ENCODE measurements around the gene TBATA.

The TBATA gene

GRCh38 chr10:70809726-70810125 lies 24.5 kb upstream of the TBATA start:
- H3K4me3 ChIP-seq (ENCODE audit: control insufficient read depth, low read depth, low read length), result no peak overlapping the region
- TF ChIP-seq CTCF (IDR thresholded peaks at IDR 0.05; ENCODE audit: control insufficient read depth, insufficient read depth, low read depth, low read length, missing control alignments), result no peak
- no peak for DNase-seq (ENCODE audit: low read depth)

DNA sequence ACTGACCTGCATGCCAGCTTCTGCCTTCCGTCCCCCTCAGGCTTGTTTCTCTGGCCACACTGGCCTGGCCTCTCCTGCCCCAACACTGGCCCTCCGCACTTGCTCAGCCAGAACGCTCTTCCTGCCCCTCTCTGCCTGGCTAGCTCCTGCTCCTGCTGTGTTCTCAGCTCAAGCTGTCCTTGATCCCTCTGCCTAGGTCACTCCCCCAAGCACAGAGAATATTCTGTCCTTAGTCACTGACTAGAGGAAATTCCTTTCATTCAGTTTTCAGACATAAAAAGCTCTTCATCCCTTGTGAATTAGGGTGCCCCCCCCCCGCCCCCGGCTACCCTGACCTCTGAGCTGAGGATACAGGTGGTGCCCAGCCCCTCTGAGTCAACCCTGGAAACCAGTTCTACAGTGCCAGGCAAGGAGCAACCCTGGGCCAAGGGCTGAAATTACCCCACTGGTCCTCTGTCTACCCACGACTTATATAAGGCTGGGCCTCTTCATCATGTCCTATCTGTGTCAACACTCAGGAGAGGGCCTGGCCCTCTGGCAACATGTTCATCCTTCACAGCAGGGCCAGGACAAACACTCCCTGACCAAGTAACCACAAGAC lies 23.9 kb upstream of the TBATA start:
- no peak for DNase-seq (ENCODE audit: low read depth)
- no peak overlapping the region for H3K4me3 ChIP-seq (ENCODE audit: control insufficient read depth, low read depth, low read length)
- no peak for TF ChIP-seq CTCF (IDR thresholded peaks at IDR 0.05; ENCODE audit: control insufficient read depth, insufficient read depth, low read depth, low read length, missing control alignments)

DNA sequence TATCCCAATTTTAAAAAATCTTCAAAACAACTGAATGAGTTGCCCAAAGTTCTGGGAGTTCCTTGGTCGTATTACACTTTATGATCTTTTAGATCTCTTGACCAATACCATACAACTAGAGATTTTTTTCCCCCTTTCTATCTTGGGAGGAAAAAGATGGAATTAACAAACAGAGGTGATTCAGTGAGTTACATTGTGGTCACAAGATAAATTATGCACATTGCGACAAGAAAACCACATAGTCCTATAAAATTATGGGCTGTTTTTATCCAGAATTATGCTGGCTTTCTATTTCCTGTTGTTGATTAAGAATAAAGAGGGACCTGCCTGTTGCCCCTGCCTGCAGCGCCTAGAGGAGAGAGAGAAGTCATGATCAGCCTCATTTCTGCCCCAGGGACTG lies 22.4 kb upstream of the TBATA start:
- no peak overlapping the region for H3K4me3 ChIP-seq (ENCODE audit: control insufficient read depth, low read depth, low read length)
- DNase-seq (ENCODE audit: low read depth), result no peak
- TF ChIP-seq CTCF (IDR thresholded peaks at IDR 0.05; ENCODE audit: control insufficient read depth, insufficient read depth, low read depth, low read length, missing control alignments), result no peak

GRCh38 chr10:70806841-70807240 lies 21.7 kb upstream of the TBATA start:
- no peak overlapping the region for H3K4me3 ChIP-seq (ENCODE audit: control insufficient read depth, low read depth, low read length)
- no peak for DNase-seq (ENCODE audit: low read depth)
- no peak for TF ChIP-seq CTCF (IDR thresholded peaks at IDR 0.05; ENCODE audit: control insufficient read depth, insufficient read depth, low read depth, low read length, missing control alignments)

DNA sequence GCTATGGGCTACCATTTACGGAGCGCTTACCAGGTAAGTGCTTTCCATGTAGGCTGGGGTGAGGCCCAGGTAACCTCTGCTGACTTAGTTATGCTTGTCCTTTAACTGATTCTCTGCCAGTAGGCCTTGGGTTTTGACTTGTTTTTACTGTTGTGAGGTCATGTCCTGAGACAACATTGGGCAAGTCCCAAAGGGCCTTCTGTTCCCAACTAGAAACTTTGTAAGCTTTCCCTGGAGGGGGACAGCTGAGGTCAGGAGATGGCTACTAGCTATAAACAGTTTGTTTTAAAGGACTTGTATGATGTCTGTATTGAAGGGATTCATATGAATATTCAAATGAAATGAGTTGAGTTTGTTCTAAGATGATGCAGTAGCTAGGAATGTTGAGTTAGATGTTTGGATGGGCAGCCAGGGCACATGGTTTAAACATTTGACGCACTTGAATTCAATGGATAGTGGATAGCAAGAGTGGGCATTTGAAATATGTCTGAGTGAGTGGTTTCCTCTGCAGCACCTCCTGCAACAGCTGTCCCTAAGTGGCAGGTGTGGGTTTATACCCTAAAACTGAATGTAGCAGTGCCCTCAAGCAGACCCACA lies 20.5 kb upstream of the TBATA start:
- no peak for DNase-seq (ENCODE audit: low read depth)
- no peak overlapping the region for H3K4me3 ChIP-seq (ENCODE audit: control insufficient read depth, low read depth, low read length)
- no peak for TF ChIP-seq CTCF (IDR thresholded peaks at IDR 0.05; ENCODE audit: control insufficient read depth, insufficient read depth, low read depth, low read length, missing control alignments)

- H3K4me3 ChIP-seq (ENCODE audit: control insufficient read depth, low read depth, low read length), result no peak overlapping the region
- no peak for DNase-seq (ENCODE audit: low read depth)
- no peak for TF ChIP-seq CTCF (IDR thresholded peaks at IDR 0.05; ENCODE audit: control insufficient read depth, insufficient read depth, low read depth, low read length, missing control alignments)
Observed at GRCh38 chr10:70804421-70804808, 19.2 kb upstream of the TBATA start.

Data from AG09309 (cell line).